NCI-H1048 (cell line): ENCODE data around the gene FARS2.
"Not testable (repeated sequence)": the region's sequence is repeated elsewhere in the genome, so short reads cannot be mapped to it uniquely, and the experiment has no call there.

Experiments used
- DNase-seq: peaks from one replicate; lab custom pipeline; 2025; lab: John Stamatoyannopoulos, UW

Gene FARS2

GRCh38 chr6:5540370-5540769 is 279.1 kb downstream of the FARS2 start:
- no peak for DNase-seq

- DNase-seq = no peak
These were observed 279.7 kb downstream of the FARS2 start for GRCh38 chr6:5541025-5541424.

- no peak for DNase-seq
These were observed 280.6 kb downstream of the FARS2 start for GRCh38 chr6:5541751-5542432.

GRCh38 chr6:5547556-5547955 is 286.2 kb downstream of the FARS2 start:
- DNase-seq = no peak

GRCh38 chr6:5550631-5551030 is 289.3 kb downstream of the FARS2 start:
- DNase-seq = no peak

GRCh38 chr6:5552243-5552642 is 290.9 kb downstream of the FARS2 start:
- no peak for DNase-seq

GRCh38 chr6:5553767-5554166 is 292.5 kb downstream of the FARS2 start:
- DNase-seq = no peak

- DNase-seq = no peak
These were observed 292.9 kb downstream of the FARS2 start for GRCh38 chr6:5554226-5554625.

GRCh38 chr6:5556011-5556410 is 294.7 kb downstream of the FARS2 start:
- DNase-seq = no peak

- DNase-seq = no peak
These were observed 296.2 kb downstream of the FARS2 start for GRCh38 chr6:5557506-5557905.

- DNase-seq = no peak
These were observed 298.3 kb downstream of the FARS2 start for GRCh38 chr6:5559651-5560050.

GRCh38 chr6:5562277-5562676 is 301.0 kb downstream of the FARS2 start:
- no peak for DNase-seq

GRCh38 chr6:5563086-5563485 is 301.8 kb downstream of the FARS2 start:
- DNase-seq = no peak

GRCh38 chr6:5564746-5565145 is 303.4 kb downstream of the FARS2 start:
- not testable (repeated sequence) for DNase-seq

- no peak for DNase-seq
These were observed 304.7 kb downstream of the FARS2 start for GRCh38 chr6:5565971-5566370.

GRCh38 chr6:5566718-5567117 is 305.4 kb downstream of the FARS2 start:
- DNase-seq = no peak

GRCh38 chr6:5567352-5567751 is 306.0 kb downstream of the FARS2 start:
- no peak for DNase-seq

- DNase-seq = no peak
These were observed 306.6 kb downstream of the FARS2 start for GRCh38 chr6:5567890-5568289.

- DNase-seq = no peak
These were observed 308.2 kb downstream of the FARS2 start for GRCh38 chr6:5569491-5569890.

- DNase-seq = no peak
These were observed 309.3 kb downstream of the FARS2 start for GRCh38 chr6:5570641-5571040.

GRCh38 chr6:5580736-5581581 is 319.6 kb downstream of the FARS2 start:
- no peak for DNase-seq

- no peak for DNase-seq
These were observed 321.4 kb downstream of the FARS2 start for GRCh38 chr6:5582762-5583161.

- no peak for DNase-seq
These were observed 322.2 kb downstream of the FARS2 start for GRCh38 chr6:5583528-5583927.

- DNase-seq = no peak
These were observed 322.8 kb downstream of the FARS2 start for GRCh38 chr6:5584078-5584482.
